ENCODE data around the gene FSTL5.

FSTL5 gene

DNA sequence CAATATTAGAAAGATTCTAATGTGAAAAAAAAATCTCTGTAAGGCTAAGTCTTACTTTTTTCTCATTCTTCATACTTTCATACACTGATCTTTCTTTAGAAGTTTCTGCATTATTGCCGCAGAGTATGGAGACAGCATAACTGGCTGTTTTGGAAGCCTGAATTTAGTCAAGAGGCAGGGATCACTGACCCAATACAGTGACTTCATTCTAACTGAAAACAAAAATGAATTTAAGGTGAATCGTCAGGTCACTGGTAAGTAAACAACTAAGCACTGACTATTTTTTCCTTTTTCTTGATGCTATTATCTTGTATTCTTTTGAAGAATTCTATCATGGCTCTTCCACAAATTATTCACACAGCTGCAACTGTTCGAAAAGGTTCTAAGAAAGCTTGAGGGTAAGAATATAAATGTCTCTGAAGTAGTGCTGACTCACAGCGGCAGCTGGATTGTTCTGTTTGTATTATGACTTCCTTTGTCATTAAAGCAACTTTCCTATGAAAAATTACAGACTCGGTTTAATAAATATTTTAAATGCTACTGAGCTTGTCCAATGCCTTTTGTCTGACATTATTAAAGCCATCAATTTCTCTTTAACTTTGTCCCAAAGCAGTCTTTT is 609.3 kb downstream of the FSTL5 start:
- intact Hi-C loops (cut with DNase I), result no loop called here
- DNase-seq, result no peak

DNA sequence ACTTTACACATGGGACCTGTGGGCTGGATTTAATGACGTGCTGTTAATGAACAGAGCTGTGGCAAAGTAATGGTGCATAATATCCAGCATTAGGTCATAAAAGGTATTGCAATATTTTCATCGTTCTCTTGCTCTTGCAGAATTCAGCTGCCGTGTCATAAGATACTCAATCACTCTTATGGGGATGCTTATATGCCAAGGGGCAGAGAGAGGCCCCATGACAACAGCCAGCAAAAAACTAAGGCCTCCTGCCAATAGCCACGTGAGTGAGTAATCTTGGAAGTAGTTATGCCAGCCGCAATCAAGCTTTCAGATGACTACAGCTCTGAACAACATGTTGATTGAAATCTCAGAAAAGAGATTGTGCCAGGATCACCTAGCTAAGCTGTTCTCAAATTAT is 616.9 kb downstream of the FSTL5 start:
- no peak for DNase-seq
- intact Hi-C loops (cut with DNase I), result no loop called here

DNA sequence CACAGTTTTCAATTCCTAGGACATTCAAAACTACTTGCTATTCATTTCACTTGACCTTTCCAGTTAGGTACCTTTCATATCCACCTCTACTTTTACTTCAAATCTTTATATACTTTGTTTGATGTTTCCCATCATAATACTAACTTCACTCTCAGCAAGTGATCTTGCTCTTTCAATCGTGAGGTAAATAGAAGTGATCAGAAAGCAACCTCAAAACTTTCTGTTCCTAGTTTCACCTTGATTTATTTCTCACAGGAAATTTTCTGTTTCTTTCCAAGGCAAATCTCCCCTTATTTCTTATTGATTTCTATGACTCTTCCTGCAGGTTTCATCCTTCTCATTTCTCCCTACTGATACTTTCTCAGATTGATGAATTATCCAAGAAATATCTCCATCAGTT is 623.5 kb downstream of the FSTL5 start:
- DNase-seq, result no peak
- intact Hi-C loops (cut with DNase I), result no loop called here

DNA sequence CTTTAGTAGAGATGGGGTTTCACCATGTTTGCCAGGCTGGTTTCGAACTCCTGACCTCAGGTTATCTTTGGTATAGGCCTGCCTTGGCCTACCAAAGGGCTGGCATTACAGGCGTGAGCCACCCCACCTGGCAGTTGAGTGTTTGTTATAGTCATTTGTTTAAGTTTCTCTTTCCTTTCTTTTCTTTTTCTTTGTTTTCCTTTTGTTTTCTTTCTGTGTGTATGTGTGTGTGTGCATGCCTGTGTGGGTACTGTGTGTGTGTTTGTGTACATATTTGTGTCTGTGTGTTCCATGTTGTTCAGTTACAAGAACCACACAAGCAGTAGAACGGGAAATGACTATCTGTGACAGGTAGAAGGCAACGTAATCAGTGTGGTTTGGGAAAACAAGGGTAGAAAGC is 624.9 kb downstream of the FSTL5 start:
- no peak for DNase-seq
- intact Hi-C loops (cut with DNase I), result no loop called here

DNA sequence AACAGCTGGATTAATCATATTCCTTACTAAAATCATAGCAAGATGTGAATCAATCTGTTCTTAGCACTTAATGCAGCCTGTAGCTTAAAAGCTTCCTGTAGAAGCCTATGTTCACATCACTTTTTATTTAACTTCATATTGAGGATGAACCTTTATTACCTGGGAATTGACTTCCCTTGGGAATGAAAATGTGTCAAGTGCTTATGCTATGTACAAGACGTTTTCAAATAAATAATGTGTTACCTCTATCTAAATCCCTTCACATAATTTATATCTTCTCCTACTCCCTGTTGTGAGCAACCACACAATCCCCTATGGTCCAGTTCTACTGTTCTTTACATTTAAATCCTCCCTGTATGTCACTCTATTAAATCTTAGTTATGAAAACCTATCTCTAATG is 633.1 kb downstream of the FSTL5 start:
- intact Hi-C loops (cut with DNase I), result no loop called here
- no peak for DNase-seq

DNA sequence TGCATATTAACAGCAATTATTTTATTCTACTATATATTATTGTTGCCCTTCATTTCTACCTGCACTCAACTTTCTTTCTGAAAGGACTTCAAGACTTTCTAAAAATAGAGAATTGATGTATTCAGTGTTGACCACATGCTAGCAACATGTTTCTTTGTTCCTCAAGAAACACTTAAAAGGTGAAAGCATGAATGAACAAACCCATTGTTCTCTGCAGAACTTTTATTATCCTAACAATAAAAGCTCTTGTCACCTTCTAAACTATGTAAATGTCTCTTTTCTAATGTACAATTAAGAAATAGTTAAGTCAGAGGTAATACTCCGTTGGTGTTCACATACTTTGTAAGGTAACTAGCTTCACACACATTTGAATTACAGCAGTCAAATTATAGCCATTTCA is 638.7 kb downstream of the FSTL5 start:
- intact Hi-C loops (cut with DNase I), result no loop called here
- no peak for DNase-seq

DNA sequence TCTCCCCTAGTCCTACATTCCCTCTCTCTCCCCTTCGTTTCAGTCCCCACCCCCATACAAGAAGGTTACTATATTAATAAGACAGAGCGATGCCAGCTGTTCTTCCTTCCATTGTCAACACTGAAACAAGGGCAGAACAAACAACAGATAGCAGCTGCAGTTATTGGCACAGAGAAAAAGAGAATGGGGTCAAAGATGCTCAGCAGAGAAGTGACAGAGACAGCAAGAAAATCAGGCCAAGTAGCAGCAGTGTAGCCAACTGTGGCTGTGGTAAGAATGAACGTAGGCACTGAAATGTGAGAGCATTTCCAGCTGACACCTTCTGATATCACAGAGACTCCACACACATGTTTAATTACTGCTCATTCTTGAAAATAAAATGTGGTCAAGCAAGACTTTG is 641.8 kb downstream of the FSTL5 start:
- peak in 2 of 42 donors; percentile 11 to 31 for DNase-seq
- intact Hi-C loops (cut with DNase I), result no loop called here

DNA sequence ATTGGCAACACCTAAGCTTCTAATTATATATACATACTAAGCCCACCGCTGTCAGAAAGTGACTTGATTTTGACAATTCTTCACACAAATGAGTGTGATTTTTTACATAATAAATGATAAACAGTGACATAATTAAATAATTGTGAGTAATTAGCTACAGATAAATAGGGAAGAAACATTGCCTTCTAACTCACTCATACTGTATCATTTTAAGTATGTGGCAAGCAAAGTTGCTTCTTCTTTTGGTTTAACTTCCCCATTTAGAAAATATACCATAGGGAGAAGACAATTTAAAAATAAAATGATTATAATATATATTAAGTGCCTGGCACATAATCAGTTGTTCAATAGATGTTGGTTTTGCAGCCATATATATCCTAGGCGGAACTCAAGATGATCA is 644.2 kb downstream of the FSTL5 start:
- DNase-seq, result no peak
- intact Hi-C loops (cut with DNase I), result no loop called here

DNA sequence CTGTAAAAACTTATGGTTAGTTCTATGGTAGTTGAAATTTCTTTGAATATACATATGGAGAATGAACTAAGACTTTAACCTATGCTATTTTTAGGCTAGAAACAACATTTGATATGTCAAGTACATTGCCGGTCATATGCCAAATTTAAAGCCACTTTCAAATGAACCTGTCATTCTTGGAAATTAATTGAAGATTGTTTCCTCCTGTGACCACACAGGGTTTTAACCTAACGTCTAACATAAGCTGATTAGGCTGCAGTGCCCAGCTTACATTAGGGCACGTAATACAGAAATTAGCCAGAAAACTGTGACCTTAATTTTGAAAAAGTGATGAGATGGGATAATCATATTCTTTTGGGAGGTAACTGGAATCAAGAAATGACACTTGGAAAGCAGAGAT is 645.9 kb downstream of the FSTL5 start:
- no peak for DNase-seq
- intact Hi-C loops (cut with DNase I), result no loop called here

DNA sequence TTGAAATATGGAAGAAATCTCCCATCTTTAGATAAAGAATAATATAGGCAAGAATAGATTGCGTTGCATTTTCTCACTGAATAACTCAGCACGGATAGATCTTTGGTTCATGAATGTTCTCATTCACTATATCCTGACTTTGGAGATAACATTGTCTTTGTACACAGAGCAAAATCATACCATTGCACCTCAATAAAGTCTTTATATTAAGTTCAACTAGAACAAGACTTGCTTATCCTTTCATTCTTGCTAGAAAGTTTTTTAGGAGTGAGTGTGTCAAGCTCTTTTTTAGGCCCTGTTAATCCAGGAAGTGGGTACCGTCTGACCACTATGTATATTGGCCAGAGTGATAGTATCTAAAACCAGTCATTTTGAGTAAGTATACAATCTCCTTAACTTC is 658.7 kb downstream of the FSTL5 start:
- intact Hi-C loops (cut with DNase I), result no loop called here
- DNase-seq, result no peak

DNA sequence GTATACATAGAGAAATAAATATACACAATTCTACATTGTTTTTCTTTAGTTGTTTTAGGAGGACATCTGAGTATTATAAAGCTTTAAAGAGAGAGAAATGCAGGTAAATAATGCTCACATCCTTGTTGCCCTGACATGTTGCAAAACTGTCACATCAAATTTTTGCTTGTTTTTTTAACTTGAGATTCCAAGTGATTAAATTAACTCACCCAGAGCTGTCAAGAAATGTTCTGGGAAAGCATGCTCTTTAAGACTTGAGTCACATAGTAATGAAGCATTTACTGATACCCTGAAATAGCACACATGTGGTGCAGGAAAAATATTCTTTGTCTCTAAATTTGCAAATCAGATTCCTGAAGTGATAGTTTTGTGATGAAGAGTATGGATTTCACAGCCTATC is 665.6 kb downstream of the FSTL5 start:
- no peak for DNase-seq
- intact Hi-C loops (cut with DNase I), result no loop called here

DNA sequence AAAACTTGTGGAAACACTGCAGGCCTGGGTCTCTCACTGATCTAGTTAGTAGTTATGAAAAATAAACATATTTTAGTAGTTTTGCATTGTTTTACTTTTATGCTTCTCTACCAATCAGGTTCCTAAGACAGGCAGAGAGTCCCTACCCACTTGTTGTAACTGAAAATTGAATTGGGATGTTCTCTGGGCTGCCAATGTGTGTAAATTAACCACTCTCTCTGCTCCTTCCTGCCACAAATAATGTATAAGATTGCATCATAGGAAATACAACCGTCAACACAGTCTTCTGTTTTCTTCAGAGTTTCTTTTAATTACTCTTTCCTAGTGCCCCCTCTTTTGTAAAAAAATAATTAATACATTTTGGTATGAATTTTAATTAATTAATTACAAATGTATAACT is 677.3 kb downstream of the FSTL5 start:
- no peak for DNase-seq

DNA sequence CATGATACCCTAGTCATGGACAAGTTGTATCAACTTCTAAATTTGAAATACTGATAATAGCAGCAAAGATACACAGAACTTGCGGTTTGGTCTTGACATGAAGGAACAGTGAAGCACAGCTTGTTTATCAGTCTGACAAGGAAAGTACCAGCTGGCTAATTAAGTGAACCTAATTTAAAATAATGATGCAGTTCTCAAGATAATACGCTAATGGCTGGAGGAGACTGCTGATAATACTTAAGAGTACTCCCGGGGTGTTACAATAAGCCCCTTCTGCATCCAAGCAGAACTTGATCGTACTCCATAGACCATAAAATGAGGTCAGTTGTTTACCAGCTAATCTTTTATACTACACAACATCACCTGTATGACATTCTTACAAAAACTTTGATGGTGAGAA is 697.5 kb downstream of the FSTL5 start:
- intact Hi-C loops (cut with DNase I), result no loop called here
- DNase-seq, result no peak

More for the DNA sequence above, 677.3 kb downstream of the FSTL5 start:
- intact Hi-C loops (cut with DNase I), result no loop called here

DNA sequence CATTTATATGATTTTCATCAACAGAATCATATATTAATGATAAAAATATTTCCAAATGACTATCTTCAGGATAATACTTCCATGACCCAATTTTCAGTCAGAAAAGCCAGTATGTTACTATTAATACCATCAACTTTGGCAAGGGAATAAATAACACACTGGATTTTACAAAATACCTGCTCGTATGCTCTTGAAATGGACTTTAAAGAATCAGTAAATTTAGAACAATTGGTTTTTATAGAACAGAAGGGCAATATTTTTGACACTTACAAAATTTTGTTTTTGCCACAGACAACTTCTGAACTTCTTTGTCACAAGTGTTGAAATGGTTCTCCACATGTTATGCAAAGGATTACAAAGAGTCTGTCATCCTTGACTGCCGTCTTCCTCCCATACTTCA is 700.4 kb downstream of the FSTL5 start:
- intact Hi-C loops (cut with DNase I), result no loop called here
- DNase-seq, result no peak

DNA sequence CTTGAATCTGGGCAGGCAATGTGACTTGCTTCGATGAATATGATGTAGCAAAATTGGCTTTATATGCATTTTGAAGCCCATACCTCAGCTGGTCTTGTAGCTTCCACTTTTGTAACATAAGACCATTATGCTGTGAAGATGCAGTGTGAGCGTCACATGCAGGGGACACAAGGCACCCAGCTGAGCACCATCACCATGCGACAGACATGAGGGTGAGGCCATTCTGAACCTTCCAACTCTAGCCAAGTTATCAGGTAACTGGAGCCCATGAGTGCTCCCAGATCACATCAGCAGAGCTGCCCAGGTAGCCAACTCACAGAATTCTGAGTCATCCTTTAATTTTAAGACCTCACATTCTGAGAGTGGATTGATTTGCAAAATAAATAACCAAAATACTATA is 705.9 kb downstream of the FSTL5 start:
- DNase-seq, result no peak

DNA sequence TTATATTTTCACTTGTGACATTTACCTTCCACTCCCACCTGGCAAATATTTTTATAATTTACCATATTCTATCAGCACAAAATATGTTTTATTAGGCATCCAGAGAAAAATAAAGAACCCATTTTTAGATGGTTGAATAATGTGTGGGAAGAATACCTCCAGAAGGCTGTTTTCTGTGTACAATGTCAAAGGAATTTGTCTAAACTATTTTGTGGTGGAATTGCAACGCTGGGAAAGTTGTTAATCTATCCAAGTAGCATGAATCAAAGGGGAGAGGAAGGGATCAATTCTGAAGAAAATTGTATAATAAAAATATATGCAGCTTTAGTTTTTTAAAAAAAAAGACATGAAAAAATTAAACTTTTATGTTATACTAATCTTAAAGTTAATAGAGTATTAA is 706.5 kb downstream of the FSTL5 start:
- intact Hi-C loops (cut with DNase I), result no loop called here
- no peak for DNase-seq

More for the DNA sequence above, 705.9 kb downstream of the FSTL5 start:
- intact Hi-C loops (cut with DNase I), result no loop called here

DNA sequence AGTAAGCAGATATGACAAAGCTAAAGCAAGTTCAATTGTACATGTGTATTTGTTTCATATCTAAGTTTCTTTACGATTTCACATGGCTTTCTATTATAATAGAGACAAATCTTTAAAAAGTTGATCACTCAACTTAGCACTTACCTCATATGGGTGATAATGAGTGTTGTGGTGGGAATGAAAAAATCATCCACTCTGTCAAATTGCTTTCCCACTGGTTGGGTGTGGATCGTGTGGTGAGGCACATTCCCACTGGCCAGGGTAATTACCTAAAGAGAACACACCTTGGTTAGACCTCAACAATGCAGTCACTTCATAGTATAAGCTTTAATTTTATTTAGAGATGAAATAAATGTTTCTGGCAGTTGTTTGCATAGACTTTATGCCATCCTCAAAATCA is 708.9 kb downstream of the FSTL5 start:
- intact Hi-C loops (cut with DNase I), result no loop called here
- no peak for DNase-seq

DNA sequence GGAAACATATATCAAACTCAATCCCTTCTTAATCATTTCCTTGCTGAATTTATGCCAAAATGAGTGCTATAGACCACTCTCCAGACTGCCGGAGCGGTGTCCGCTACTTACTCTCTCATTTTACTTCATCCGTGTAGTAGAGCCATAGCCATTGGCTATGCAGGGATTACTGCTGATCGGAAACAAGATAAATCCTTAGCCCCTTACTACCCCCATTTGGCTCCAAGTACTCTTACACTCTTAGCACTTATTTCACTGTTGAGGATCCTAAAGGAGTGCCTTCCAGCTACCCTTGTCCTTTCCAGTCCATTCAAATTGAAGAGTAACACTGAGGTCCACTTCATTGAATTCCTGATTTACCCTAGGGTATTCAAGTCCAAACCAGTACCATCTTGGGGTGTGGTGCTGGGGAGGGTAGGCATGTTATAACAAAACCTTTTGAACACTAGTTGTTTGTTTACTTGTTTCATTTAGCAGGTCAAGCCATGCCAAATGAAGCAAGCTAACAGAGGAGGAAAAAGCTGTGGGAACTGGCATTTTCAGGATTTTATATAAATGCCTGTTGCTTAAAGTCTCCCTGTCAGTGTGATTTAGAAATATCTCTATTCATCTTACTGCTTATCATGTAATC is 715.1 kb downstream of the FSTL5 start:
- DNase-seq, result no peak
- intact Hi-C loops (cut with DNase I), result no loop called here

DNA sequence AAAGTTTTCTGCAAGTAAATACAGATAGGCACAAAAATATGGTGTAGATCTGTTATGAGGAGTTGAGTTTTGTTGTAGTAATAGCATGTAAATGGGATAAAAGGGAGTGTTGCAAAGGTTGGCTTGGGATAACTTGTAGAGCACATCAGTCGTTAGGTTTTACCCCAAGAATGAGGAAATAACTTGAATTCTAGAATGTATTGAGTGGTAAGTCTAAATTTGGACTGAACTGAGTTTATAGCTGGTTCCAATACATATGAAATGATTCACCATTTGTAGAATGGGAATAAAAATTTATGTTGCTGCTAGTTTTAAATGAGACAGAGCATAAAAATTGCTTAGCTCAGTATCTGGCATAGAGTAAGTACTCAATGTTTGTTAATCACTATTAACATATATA is 719.2 kb downstream of the FSTL5 start:
- intact Hi-C loops (cut with DNase I), result no loop called here

DNA sequence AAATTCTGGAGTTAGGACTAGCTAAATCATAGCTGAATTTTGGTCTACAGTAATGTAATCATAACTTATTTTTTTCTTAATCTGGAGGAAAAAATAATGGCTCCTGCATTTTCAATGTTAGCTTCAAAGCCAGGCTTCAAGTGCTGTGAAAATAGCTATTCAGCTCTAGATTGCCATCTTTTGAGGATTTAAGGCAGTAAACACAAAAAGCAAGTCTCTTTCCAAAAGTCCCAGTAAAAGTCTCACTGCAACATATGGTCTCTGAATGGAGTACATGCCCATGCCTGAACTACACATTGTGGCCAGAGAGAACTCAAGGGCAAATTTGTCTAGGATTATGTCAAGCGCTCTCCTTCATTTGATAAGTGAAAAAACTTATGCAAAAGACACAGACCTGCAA is 720.9 kb downstream of the FSTL5 start:
- intact Hi-C loops (cut with DNase I), result no loop called here
- DNase-seq, result no peak

More for the DNA sequence above, 719.2 kb downstream of the FSTL5 start:
- DNase-seq, result no peak

DNA sequence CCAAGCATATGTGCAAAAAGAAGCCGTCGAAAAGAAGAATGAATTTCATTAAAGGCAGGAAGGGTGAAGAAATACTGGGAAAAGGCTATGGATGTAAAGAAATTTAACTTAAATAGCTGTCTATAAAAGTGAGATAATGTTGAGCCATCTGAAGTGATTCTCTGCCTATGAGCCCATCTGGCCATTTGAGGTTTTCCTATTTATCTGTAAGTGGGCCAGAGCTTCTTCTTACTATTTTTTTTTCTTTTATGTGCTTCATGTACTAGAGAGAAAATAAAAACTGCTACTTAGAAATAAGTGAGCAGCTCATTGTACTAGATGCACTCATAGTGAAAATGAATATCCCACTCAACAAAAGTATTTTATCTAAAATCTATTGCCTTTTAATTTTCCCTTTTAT is 725.7 kb downstream of the FSTL5 start:
- DNase-seq, result no peak
- intact Hi-C loops (cut with DNase I), result no loop called here
